K562 (cell line): Measurements from ENCODE around the gene SMAGP. TPM values are rescaled to one million over a fixed set of nuclear protein-coding genes. Genes with fewer than 3 reads are reported as not detected.

Source experiments
- ARNT ChIP-seq, 2 experiments: fragments of 450-650 bp; IDR thresholded peaks; 2 replicates each; pipeline ENCODE4 v1.6.1; 2016; ENCODE audit warnings: mild to moderate bottlenecking in 1 of 2
- ATF7 ChIP-seq: fragments of 450-650 bp; IDR thresholded peaks from 2 replicates; pipeline ENCODE4 v1.7.1; 2014; ENCODE audit warnings: mild to moderate bottlenecking, moderate library complexity
- E2F6 ChIP-seq, 2 experiments: IDR thresholded peaks; 2 replicates each; pipeline ENCODE4 v1.6.1; 2011; ENCODE audit warnings: borderline replicate concordance in 1 of 2, control low read depth in 1 of 2, low read depth in 1 of 2, low read length in 1 of 2, mild to moderate bottlenecking in 1 of 2, mixed read lengths in 1 of 2, moderate library complexity in 1 of 2; ENCODE audit not compliant: insufficient read depth in 1 of 2, insufficient read length in 1 of 2, poor library complexity in 1 of 2, severe bottlenecking in 1 of 2; ENCODE audit errors: extremely low read depth in 1 of 2
- FOXP1 ChIP-seq: sonication (generic); formaldehyde crosslinking; IDR thresholded peaks from 2 replicates; pipeline ENCODE4 v1.8.0; 2022; ENCODE audit warnings: mild to moderate bottlenecking, missing genetic modification reagents
- HNRNPUL1 ChIP-seq: fragments of 200-400 bp; formaldehyde crosslinking; IDR thresholded peaks from 2 replicates; pipeline ENCODE4 v1.6.1; 2017; ENCODE audit warnings: low read length
- TEAD1 ChIP-seq, 2 experiments: fragments of 450-650 bp in 1 of 2; sonication (generic) in 1 of 2; formaldehyde crosslinking; IDR thresholded peaks; 2 replicates each; pipeline versions ENCODE4 v1.4.0 to v1.8.0; 2020 to 2022; ENCODE audit warnings: mild to moderate bottlenecking in 2 of 2, missing genetic modification reagents in 1 of 2
- TGIF2 ChIP-seq: sonication (generic); formaldehyde crosslinking; IDR thresholded peaks from 2 replicates; pipeline ENCODE4 v1.8.1; 2022; ENCODE audit warnings: mild to moderate bottlenecking, missing genetic modification reagents, moderate library complexity
- USF1 ChIP-seq: sonication (generic); formaldehyde crosslinking; IDR thresholded peaks from 2 replicates; pipeline ENCODE4 v1.9.0; 2022; ENCODE audit warnings: mild to moderate bottlenecking, missing genetic modification reagents
- VEZF1 ChIP-seq: fragments of 200-800 bp; sonication (Bioruptor generic); IDR thresholded peaks from 2 replicates; pipeline ENCODE4 v1.6.1; 2017; ENCODE audit warnings: missing genetic modification characterization, missing compliant biosample characterization
- ZBTB40 ChIP-seq, 2 experiments: fragments of 450-650 bp in 1 of 2; sonication (generic) in 1 of 2; formaldehyde crosslinking in 1 of 2; IDR thresholded peaks; 2 replicates each; pipeline versions ENCODE4 v1.7.1 to v1.9.0; 2016 to 2022; ENCODE audit warnings: inconsistent platforms in 1 of 2, mild to moderate bottlenecking in 1 of 2, missing genetic modification reagents in 1 of 2
- ZFX ChIP-seq: sonication (generic); formaldehyde crosslinking; IDR thresholded peaks from 2 replicates; pipeline ENCODE4 v1.8.0; 2022; ENCODE audit warnings: mild to moderate bottlenecking, missing genetic modification reagents, moderate library complexity
- ZNF3 ChIP-seq: fragments of 250-450 bp; sonication (Bioruptor Pico); IDR thresholded peaks from 2 replicates; pipeline ENCODE4 v1.5.0; 2021; ENCODE audit warnings: mild to moderate bottlenecking, moderate library complexity
- polyA plus RNA-seq, 8 experiments: library from polyadenylated mRNA; depleted of rRNA in 4 of 8; stranded (reverse) in 5 of 8; unstranded in 3 of 8; fragments of >200 nt; fragmentation: Nextera tagmentation in 2 of 8; fragmentation: Illumina TruSeq in 1 of 8; extraction: Ambion mirVana in 2 of 8; extraction: Trizol in 1 of 8; gene quantifications; 2 replicates each; pipeline versions ENCODE4 v1.2.1 to v1.2.3, GENCODE V29; 2011 to 2014; ENCODE audit warnings: inconsistent platforms in 1 of 8, missing spikeins in 1 of 8
- total RNA-seq, 7 experiments: library from RNA; depleted of rRNA in 6 of 7; stranded (reverse); fragments of >200 nt in 6 of 7; fragmentation: Illumina TruSeq in 2 of 7; extraction: Trizol in 2 of 7; gene quantifications; 2 replicates each; pipeline versions ENCODE4 v1.2.1 to v1.2.3, GENCODE V29; 2011 to 2021; ENCODE audit warnings: low replicate concordance in 1 of 7

The SMAGP gene
- total and polyA plus RNA-seq, 9 of the 15 experiments (the other 6 are each of a cell fraction or from before 2014, with no cell fraction given): 23.1 to 62.3 (median 29.9) TPM

- no peak for TF ChIP-seq ZBTB40 (IDR thresholded peaks at IDR 0.05)
- TF ChIP-seq ZBTB40 (CRISPR knock-in tag; IDR thresholded peaks at IDR 0.05): no peak
- TF ChIP-seq USF1: peak; percentile 31; the same call in 1 of the 2 replicates
- peak; percentile 77; the same call in 1 of the 2 replicates for TF ChIP-seq FOXP1 (CRISPR knock-in tag)
- TF ChIP-seq E2F6 (IDR thresholded peaks at IDR 0.05; ENCODE audit: borderline replicate concordance in 1 of 2, extremely low read depth in 1 of 2, insufficient read depth in 1 of 2, insufficient read length in 1 of 2, low read depth in 1 of 2, low read length in 1 of 2, poor library complexity in 1 of 2, severe bottlenecking in 1 of 2): peak in 1 of 2 experiments; percentile 72
- no peak for TF ChIP-seq ZNF3 (CRISPR knock-in tag)
- TF ChIP-seq HNRNPUL1: no peak
- no peak for TF ChIP-seq ARNT (IDR thresholded peaks at IDR 0.05)
- TF ChIP-seq ZFX: peak; percentile 82
- no peak for TF ChIP-seq VEZF1 (CRISPR knock-in tag)
- TF ChIP-seq TGIF2 (CRISPR knock-in tag): no peak
- TF ChIP-seq ATF7: peak; percentile 95
- TF ChIP-seq TEAD1 (CRISPR knock-in tag; IDR thresholded peaks at IDR 0.05): peak in 1 of 2 experiments; percentile 60; a peak in 1 of 4 replicates
These were observed 795 bp downstream of the SMAGP start (continued) for GRCh38 chr12:51269174-51270066.
